BLaER1 treated with 17β-estradiol and CSF1 and Interleukin-3, amounts not matched to agents 10 nM and 100 nM (cell line): ENCODE results near the gene TNRC6C.

Experiments used
- H3K27ac ChIP-seq, 11 experiments: shearing (Covaris generic); formaldehyde crosslinking; 2 replicates each; pipeline ENCODE4 v1.8.1; 2022
- H3K27me3 ChIP-seq, 11 experiments: shearing (Covaris generic); formaldehyde crosslinking; 2 replicates each; pipeline ENCODE4 v1.8.1; 2022
- H3K36me3 ChIP-seq, 11 experiments: shearing (Covaris generic); formaldehyde crosslinking; 2 replicates each; pipeline ENCODE4 v1.8.1; 2022
- H3K4me1 ChIP-seq, 10 experiments: shearing (Covaris generic); formaldehyde crosslinking; 2 replicates each; pipeline ENCODE4 v1.8.1; 2022
- H3K4me2 ChIP-seq, 11 experiments: shearing (Covaris generic); formaldehyde crosslinking; 2 replicates each; pipeline ENCODE4 v1.8.1; 2022
- H3K4me3 ChIP-seq, 10 experiments: shearing (Covaris generic); formaldehyde crosslinking; 2 replicates each; pipeline ENCODE4 v1.8.1; 2022
- H3K9ac ChIP-seq, 11 experiments: shearing (Covaris generic); formaldehyde crosslinking; 2 replicates each; pipeline ENCODE4 v1.8.1; 2022
- H3K9me3 ChIP-seq, 11 experiments: shearing (Covaris generic); formaldehyde crosslinking; replicated peaks in 1 of 11; 2 replicates each; pipeline ENCODE4 v1.8.1; 2022
- H4K20me1 ChIP-seq, 11 experiments: shearing (Covaris generic); formaldehyde crosslinking; 2 replicates each; pipeline ENCODE4 v1.8.1; 2022
- Cebpa-rat ChIP-seq, 11 experiments: shearing (Covaris generic); IDR thresholded peaks; 2 replicates each; pipeline ENCODE4 v1.8.1; 2022

Gene TNRC6C

DNA sequence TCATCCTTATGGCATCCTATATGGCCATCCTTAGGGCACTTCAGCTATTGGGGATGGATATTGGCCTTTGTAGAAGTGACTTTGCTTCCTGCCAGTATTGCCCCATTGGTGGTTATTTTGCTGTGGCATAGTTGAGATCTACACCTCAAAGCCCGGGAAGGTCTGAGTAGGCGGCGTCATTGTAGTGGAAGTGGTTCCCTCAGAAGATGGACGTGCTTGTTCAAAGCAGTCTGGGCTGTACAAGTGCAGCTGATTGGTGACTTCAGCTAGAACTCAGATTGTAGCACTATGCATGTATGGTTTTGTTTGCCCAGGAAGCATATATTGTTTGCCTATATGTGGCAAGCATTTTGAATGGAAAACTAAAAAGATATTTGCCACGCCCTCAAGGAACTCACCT is 86.8 kb downstream of the TNRC6C start:
- Histone ChIP-seq H3K9ac (no peak overlapping the region), H3K4me3 (no peak overlapping the region), H3K4me2 (no peak overlapping the region), H3K4me1 (peaks cover 8 to 23% (median 11%) of the 10 kb centered on the region in 10 experiments; a peak in 16 of 20 replicates), H3K9me3 (peaks cover 0 to 18% (median 9%) of the 10 kb centered on the region in 11 experiments; a peak in 11 of 22 replicates), H3K36me3 (peaks cover 17 to 50% (median 38%) of the 10 kb centered on the region in 11 experiments), H3K27ac (no peak overlapping the region), H4K20me1 (peaks cover 0 to 6% (median 0%) of the 10 kb centered on the region in 11 experiments; a peak in 2 of 22 replicates), H3K27me3 (no peaks in the 10 kb centered on the region)
- TF ChIP-seq Cebpa-rat (IDR thresholded peaks at IDR 0.05) = no peak

DNA sequence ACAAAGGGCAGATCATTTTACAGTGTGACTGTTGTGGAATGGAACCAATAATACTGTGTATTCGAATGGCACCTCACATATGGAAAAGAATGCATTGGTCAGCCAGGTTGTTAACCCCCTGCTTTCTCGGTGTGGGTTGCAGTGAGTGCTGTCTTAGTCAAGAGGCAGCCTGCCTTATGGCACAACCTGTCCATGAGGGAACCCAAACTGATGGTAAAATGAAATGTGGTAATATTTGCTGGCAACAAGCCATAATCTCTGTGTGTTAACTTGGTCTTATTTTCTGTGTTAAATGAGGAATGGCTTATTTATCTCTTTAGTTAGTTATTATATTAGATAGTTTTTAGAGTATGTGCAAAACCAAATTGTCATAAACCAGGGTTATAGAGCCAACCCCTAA is 88.4 kb downstream of the TNRC6C start:
- no peak for TF ChIP-seq Cebpa-rat (IDR thresholded peaks at IDR 0.05)
- peaks cover 0 to 18% (median 9%) of the 10 kb centered on the region in 11 experiments; a peak in 11 of 22 replicates for H3K9me3 ChIP-seq
- no peaks in the 10 kb centered on the region for H4K20me1 ChIP-seq
- H3K4me3 ChIP-seq = no peak overlapping the region
- H3K9ac ChIP-seq = no peak overlapping the region
- H3K27me3 ChIP-seq = no peaks in the 10 kb centered on the region
- peaks cover 21 to 65% (median 51%) of the 10 kb centered on the region in 11 experiments for H3K36me3 ChIP-seq
- peaks cover 0 to 9% (median 1%) of the 10 kb centered on the region in 10 experiments; a peak in 5 of 20 replicates for H3K4me1 ChIP-seq
- H3K27ac ChIP-seq = no peak overlapping the region
- no peak overlapping the region for H3K4me2 ChIP-seq

DNA sequence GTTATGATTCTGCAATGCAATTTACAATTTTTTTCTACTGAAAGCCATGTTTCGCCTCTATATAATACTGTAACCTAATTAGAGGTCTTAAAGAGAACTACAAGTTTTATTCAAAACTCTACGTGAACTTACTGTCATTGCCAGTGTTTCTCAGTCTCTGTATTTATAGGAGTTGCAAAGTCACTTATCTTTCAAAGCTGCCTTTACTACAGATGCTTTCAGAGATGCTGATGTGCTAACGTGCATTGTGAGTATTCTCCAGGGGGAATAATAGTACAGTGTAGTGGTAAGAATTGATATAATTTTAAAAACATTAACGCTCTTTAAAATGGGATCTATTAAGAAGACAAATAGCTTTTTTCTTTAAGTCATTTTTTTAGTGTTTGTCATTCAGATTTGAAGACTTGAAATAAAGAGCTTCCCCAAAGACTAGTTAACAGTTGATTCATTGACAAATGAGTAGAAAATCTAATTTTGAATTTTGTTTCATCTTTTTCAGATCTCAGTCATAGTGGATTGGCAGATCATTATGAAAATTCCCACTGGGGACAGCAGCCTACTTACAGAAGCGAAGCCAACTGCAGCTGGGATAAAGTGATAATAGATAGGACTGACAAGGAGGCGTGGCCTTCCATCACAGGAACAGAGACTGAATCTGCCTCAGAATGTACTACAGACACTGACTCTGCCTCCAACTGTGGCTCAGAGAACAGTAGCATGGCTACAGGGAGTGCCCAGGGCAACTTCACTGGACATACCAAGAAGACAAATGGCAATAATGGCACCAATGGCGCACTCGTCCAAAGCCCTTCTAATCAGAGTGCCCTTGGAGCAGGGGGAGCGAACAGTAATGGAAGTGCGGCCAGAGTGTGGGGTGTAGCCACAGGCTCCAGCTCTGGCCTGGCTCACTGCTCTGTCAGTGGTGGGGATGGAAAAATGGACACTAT is 90.1 kb downstream of the TNRC6C start:
- no peak overlapping the region for H3K4me3 ChIP-seq
- peaks cover 0 to 18% (median 9%) of the 10 kb centered on the region in 11 experiments; a peak in 11 of 22 replicates for H3K9me3 ChIP-seq
- no peak overlapping the region for H3K4me2 ChIP-seq
- TF ChIP-seq Cebpa-rat (IDR thresholded peaks at IDR 0.05) = no peak
- peaks cover 21 to 71% (median 57%) of the 10 kb centered on the region in 11 experiments for H3K36me3 ChIP-seq
- H3K4me1 ChIP-seq = 0 out of 20 replicates have a peak, but pooled peaks cover 0 to 5% (median 0%) of the 10 kb centered on the region in 10 experiments
- no peak overlapping the region for H3K9ac ChIP-seq
- H4K20me1 ChIP-seq = no peaks in the 10 kb centered on the region
- no peaks in the 10 kb centered on the region for H3K27me3 ChIP-seq
- H3K27ac ChIP-seq = no peak overlapping the region

GRCh38 chr17:78049609-78050008 is 91.1 kb downstream of the TNRC6C start:
- Histone ChIP-seq H3K4me1 (0 out of 20 replicates have a peak, but pooled peaks cover 0 to under 1% (median 0%) of the 10 kb centered on the region in 10 experiments), H3K4me3 (no peak overlapping the region), H3K27me3 (no peaks in the 10 kb centered on the region), H3K27ac (no peak overlapping the region), H3K4me2 (no peak overlapping the region), H3K9me3 (peaks cover 0 to 18% (median 9%) of the 10 kb centered on the region in 11 experiments; a peak in 11 of 22 replicates), H3K9ac (no peak overlapping the region), H3K36me3 (peaks cover 26 to 76% (median 62%) of the 10 kb centered on the region in 11 experiments), H4K20me1 (no peaks in the 10 kb centered on the region)
- TF ChIP-seq Cebpa-rat (IDR thresholded peaks at IDR 0.05) = no peak

GRCh38 chr17:78051186-78051972 is 92.9 kb downstream of the TNRC6C start:
- no peak overlapping the region for H3K27ac ChIP-seq
- peaks cover 0 to 23% (median 5%) of the 10 kb centered on the region in 11 experiments; a peak in 7 of 22 replicates for H3K9me3 ChIP-seq
- no peaks in the 10 kb centered on the region for H3K27me3 ChIP-seq
- no peak overlapping the region for H3K4me2 ChIP-seq
- no peak overlapping the region for H3K4me3 ChIP-seq
- H3K9ac ChIP-seq = no peak overlapping the region
- peaks cover 0 to 1% (median under 1%) of the 10 kb centered on the region in 10 experiments; a peak in 5 of 20 replicates for H3K4me1 ChIP-seq
- no peaks in the 10 kb centered on the region for H4K20me1 ChIP-seq
- TF ChIP-seq Cebpa-rat (IDR thresholded peaks at IDR 0.05) = no peak
- H3K36me3 ChIP-seq = peaks cover 29 to 74% (median 57%) of the 10 kb centered on the region in 11 experiments

- no peak overlapping the region for H3K4me2 ChIP-seq
- peaks cover 0 to 8% (median 4%) of the 10 kb centered on the region in 10 experiments; a peak in 7 of 20 replicates for H3K4me1 ChIP-seq
- no peaks in the 10 kb centered on the region for H4K20me1 ChIP-seq
- no peak overlapping the region for H3K27ac ChIP-seq
- H3K27me3 ChIP-seq = no peaks in the 10 kb centered on the region
- H3K9me3 ChIP-seq = peaks cover 0 to 23% (median 5%) of the 10 kb centered on the region in 11 experiments; a peak in 7 of 22 replicates
- peaks cover 26 to 69% (median 52%) of the 10 kb centered on the region in 11 experiments for H3K36me3 ChIP-seq
- H3K4me3 ChIP-seq = no peak overlapping the region
- no peak for TF ChIP-seq Cebpa-rat (IDR thresholded peaks at IDR 0.05)
- H3K9ac ChIP-seq = no peak overlapping the region
These were observed 95.4 kb downstream of the TNRC6C start for GRCh38 chr17:78053777-78054468.

DNA sequence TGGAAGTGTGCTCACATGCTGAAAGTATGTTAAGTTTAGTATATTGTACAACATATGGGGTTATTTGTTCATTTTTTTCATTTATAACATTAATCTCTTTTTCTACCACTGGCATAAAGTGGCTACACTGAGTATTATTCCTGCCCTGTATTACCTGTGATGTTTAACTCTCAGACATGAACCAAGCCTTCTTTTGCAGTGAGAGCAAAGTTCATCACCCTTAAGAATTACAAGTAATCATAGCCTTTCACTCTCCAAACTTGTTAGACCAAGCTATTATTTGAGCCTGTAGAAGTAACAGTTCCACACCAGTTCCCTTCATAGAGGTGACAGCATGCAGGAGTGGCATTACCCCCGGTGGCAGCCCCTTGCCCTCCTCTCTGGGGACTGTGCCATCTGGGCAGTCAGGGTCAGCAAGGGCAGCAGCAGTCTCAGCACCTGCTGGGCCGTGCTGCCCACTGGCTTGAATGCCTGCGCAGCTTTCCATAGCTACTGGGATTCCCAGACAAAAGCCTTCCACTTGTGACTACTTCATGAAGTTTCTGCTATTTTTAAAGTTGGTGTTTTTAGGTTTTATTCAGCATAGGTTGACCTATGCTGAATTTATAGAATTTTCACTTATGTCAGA is 98.7 kb downstream of the TNRC6C start:
- Histone ChIP-seq H3K36me3 (peaks cover 8 to 39% (median 20%) of the 10 kb centered on the region in 11 experiments; a peak in 19 of 22 replicates), H3K4me3 (no peak overlapping the region), H3K4me1 (peaks cover 0 to 8% (median 4%) of the 10 kb centered on the region in 10 experiments; a peak in 7 of 20 replicates), H3K4me2 (no peak overlapping the region), H4K20me1 (no peaks in the 10 kb centered on the region), H3K27ac (no peak overlapping the region), H3K27me3 (no peaks in the 10 kb centered on the region), H3K9ac (no peak overlapping the region), H3K9me3 (peaks cover 0 to 23% (median 0%) of the 10 kb centered on the region in 11 experiments; a peak in 6 of 22 replicates)
- no peak for TF ChIP-seq Cebpa-rat (IDR thresholded peaks at IDR 0.05)

- no peak overlapping the region for H3K9ac ChIP-seq
- no peak overlapping the region for H3K4me3 ChIP-seq
- peaks cover 0 to 8% (median 4%) of the 10 kb centered on the region in 10 experiments; a peak in 7 of 20 replicates for H3K4me1 ChIP-seq
- TF ChIP-seq Cebpa-rat (IDR thresholded peaks at IDR 0.05) = no peak
- no peak overlapping the region for H3K4me2 ChIP-seq
- H3K36me3 ChIP-seq = peaks cover 8 to 31% (median 15%) of the 10 kb centered on the region in 11 experiments; a peak in 19 of 22 replicates
- H3K9me3 ChIP-seq = peaks cover 0 to 23% (median 0%) of the 10 kb centered on the region in 11 experiments; a peak in 6 of 22 replicates
- H3K27ac ChIP-seq = no peak overlapping the region
- H4K20me1 ChIP-seq = no peaks in the 10 kb centered on the region
- no peaks in the 10 kb centered on the region for H3K27me3 ChIP-seq
These were observed 99.5 kb downstream of the TNRC6C start for GRCh38 chr17:78058001-78058400.
